H7 (cell line): ENCODE data around the gene IFNAR1. TPM values are rescaled to one million over a fixed set of nuclear protein-coding genes. Genes with fewer than 3 reads are reported as not detected.
A peak's percentile ranks its signal among the peaks of the same experiment; 100 is the strongest.
"Not testable (repeated sequence)": the region's sequence is repeated elsewhere in the genome, so short reads cannot be mapped to it uniquely, and the experiment has no call there.

Experiments
- DNase-seq: peaks from one replicate; pipeline ENCODE4 v3.0.0; 2012
- H3K27me3 ChIP-seq: 2 replicates; pipeline ENCODE4 v1.6.0; 2011; ENCODE audit warnings: mild to moderate bottlenecking, low read length; ENCODE audit not compliant: control insufficient read depth, insufficient read depth
- H3K36me3 ChIP-seq: replicated peaks from 2 replicates; pipeline ENCODE4 v1.5.1; 2011; ENCODE audit warnings: low read length; ENCODE audit not compliant: control insufficient read depth, insufficient read depth
- H3K4me3 ChIP-seq: 2 replicates; pipeline ENCODE4 v1.5.1; 2011; ENCODE audit warnings: low read depth, mild to moderate bottlenecking, control low read depth, low read length, moderate library complexity; ENCODE audit not compliant: insufficient read depth
- total RNA-seq: library from RNA; depleted of rRNA; stranded (reverse); fragments of >200 nt; shearing (Covaris generic); gene quantifications from 2 replicates; pipeline ENCODE4 v1.2.3, GENCODE V29; 2014

IFNAR1 gene
- total RNA-seq, 1 experiment from 2014 or later = 1.2 TPM

GRCh38 chr21:33317145-33317544 is 7.6 kb upstream of the IFNAR1 start:
- no peaks in the 10 kb centered on the region for H3K36me3 ChIP-seq
- DNase-seq = no peak
- H3K4me3 ChIP-seq = no peak overlapping the region
- no peaks in the 10 kb centered on the region; the same call in 1 of the 2 replicates for H3K27me3 ChIP-seq

- DNase-seq = no peak
- Histone ChIP-seq H3K36me3 (no peaks in the 10 kb centered on the region), H3K27me3 (no peaks in the 10 kb centered on the region; the same call in 1 of the 2 replicates), H3K4me3 (no peak overlapping the region)
Observed at GRCh38 chr21:33317786-33318486, 6.8 kb upstream of the IFNAR1 start.

- H3K4me3 ChIP-seq, DNase-seq, H3K36me3 ChIP-seq, H3K27me3 ChIP-seq: not testable (repeated sequence)
Observed at GRCh38 chr21:33321005-33321404, 3.8 kb upstream of the IFNAR1 start.

GRCh38 chr21:33323610-33324009 is 1.2 kb upstream of the IFNAR1 start:
- not testable (repeated sequence) for H3K4me3 ChIP-seq, DNase-seq, H3K27me3 ChIP-seq, H3K36me3 ChIP-seq

- H3K27me3 ChIP-seq = no peaks in the 10 kb centered on the region
- peak overlapping the region; percentile 90 for H3K4me3 ChIP-seq
- DNase-seq = no peak
- H3K36me3 ChIP-seq = no peaks in the 10 kb centered on the region
Observed at GRCh38 chr21:33325222-33326067, 675 bp downstream of the IFNAR1 start.

GRCh38 chr21:33327326-33327725 is 2.6 kb downstream of the IFNAR1 start:
- H3K4me3 ChIP-seq = no peak overlapping the region
- DNase-seq = no peak

GRCh38 chr21:33327792-33328433 is 3.1 kb downstream of the IFNAR1 start:
- Histone ChIP-seq H3K36me3 (peaks cover 4% of the 10 kb centered on the region), H3K4me3 (no peak overlapping the region), H3K27me3 (no peaks in the 10 kb centered on the region)
- DNase-seq = no peak

More at GRCh38 chr21:33327326-33327725, 2.6 kb downstream of the IFNAR1 start:
- no peaks in the 10 kb centered on the region for H3K27me3 ChIP-seq
- H3K36me3 ChIP-seq = peaks cover 4% of the 10 kb centered on the region

GRCh38 chr21:33330726-33331125 is 6.0 kb downstream of the IFNAR1 start:
- H3K36me3 ChIP-seq = peaks cover 4% of the 10 kb centered on the region
- H3K27me3 ChIP-seq = no peaks in the 10 kb centered on the region
- H3K4me3 ChIP-seq = no peak overlapping the region
- DNase-seq = no peak

GRCh38 chr21:33332143-33332542 is 7.4 kb downstream of the IFNAR1 start:
- no peak for DNase-seq
- H3K36me3 ChIP-seq = peaks cover 6% of the 10 kb centered on the region
- no peak overlapping the region for H3K4me3 ChIP-seq
- H3K27me3 ChIP-seq = no peaks in the 10 kb centered on the region

GRCh38 chr21:33334191-33334590 is 9.4 kb downstream of the IFNAR1 start:
- DNase-seq = no peak
- Histone ChIP-seq H3K27me3 (no peaks in the 10 kb centered on the region), H3K36me3 (peaks cover 9% of the 10 kb centered on the region), H3K4me3 (no peak overlapping the region)

GRCh38 chr21:33334824-33335223 is 10.1 kb downstream of the IFNAR1 start:
- Histone ChIP-seq H3K4me3 (no peak overlapping the region), H3K36me3 (peaks cover 9% of the 10 kb centered on the region), H3K27me3 (no peaks in the 10 kb centered on the region)
- no peak for DNase-seq

GRCh38 chr21:33339135-33339534 is 14.4 kb downstream of the IFNAR1 start:
- Histone ChIP-seq H3K27me3 (no peaks in the 10 kb centered on the region), H3K4me3 (no peak overlapping the region)
- DNase-seq = no peak

GRCh38 chr21:33339918-33340317 is 15.1 kb downstream of the IFNAR1 start:
- H3K36me3 ChIP-seq = peaks cover 9% of the 10 kb centered on the region

More at GRCh38 chr21:33339135-33339534, 14.4 kb downstream of the IFNAR1 start:
- peaks cover 9% of the 10 kb centered on the region for H3K36me3 ChIP-seq

GRCh38 chr21:33345751-33346238 is 21.0 kb downstream of the IFNAR1 start:
- DNase-seq = no peak
- Histone ChIP-seq H3K27me3 (no peaks in the 10 kb centered on the region), H3K4me3 (no peak overlapping the region), H3K36me3 (peaks cover 4% of the 10 kb centered on the region)

More at GRCh38 chr21:33339918-33340317, 15.1 kb downstream of the IFNAR1 start:
- DNase-seq = no peak
- H3K4me3 ChIP-seq = no peak overlapping the region
- no peaks in the 10 kb centered on the region for H3K27me3 ChIP-seq
